NCI-H1930 (cell line): ENCODE results near the gene RAD51B.

Experiments
- DNase-seq, 2 experiments: peaks; one replicate each; lab custom pipeline; 2025; lab: John Stamatoyannopoulos, UW

Gene RAD51B

DNA sequence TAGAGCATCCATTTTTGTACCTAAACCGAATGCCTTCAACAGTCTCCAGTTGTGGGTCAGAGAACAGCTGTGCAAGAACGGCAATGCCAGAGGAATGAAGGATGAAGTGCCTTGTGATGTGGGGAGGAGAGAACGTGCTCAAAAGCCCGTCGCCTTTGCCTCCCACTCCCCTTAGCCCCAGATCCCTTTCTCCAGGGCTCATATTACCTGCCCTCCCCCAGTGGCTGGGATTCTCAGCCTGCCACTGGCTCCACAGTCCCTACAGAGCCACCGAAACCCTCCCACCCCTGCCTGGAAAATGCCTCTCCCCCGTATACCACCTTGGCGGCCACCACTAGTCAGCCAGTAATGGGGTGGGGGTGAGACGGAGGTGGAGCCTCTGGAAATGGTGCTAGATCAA, 814.8 kb downstream of the RAD51B start:
- DNase-seq: no peak

DNA sequence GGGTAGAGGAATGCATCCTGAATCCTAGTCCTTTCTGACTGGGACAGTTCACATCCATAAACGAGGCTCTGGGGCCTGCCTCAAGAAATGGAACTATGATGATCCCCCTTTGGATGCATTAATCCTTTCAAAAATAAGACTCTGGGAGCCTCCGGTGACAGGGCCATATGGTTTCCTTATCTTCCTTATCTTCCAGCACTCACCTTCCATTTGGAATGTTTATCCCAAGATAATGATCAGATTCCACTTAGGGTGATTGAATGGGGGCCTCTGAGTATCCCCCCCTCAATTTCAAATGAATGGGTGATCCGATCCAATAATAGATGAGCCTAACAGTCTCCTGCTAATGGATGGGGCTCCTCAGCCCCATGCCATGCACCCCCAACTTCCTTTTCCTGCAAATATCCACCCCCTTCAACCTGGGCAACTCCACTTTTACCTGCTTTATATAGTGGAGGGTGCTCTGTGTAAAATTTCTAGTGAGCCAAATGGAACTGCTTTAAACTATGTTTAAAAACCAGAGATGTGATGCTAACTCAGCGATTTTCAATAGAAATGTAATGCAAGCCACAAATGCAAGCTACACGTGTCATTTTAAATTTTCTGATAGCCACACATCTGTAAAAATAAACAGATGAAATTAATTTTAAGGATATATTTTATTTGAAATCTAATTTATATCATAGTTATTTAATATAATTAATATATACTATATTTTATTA, 815.5 kb downstream of the RAD51B start:
- DNase-seq: no peak

- DNase-seq: no peak
Observed at GRCh38 chr14:68636597-68636996, 817.0 kb downstream of the RAD51B start.

- DNase-seq: no peak
Observed at GRCh38 chr14:68637106-68638021, 817.8 kb downstream of the RAD51B start.

DNA sequence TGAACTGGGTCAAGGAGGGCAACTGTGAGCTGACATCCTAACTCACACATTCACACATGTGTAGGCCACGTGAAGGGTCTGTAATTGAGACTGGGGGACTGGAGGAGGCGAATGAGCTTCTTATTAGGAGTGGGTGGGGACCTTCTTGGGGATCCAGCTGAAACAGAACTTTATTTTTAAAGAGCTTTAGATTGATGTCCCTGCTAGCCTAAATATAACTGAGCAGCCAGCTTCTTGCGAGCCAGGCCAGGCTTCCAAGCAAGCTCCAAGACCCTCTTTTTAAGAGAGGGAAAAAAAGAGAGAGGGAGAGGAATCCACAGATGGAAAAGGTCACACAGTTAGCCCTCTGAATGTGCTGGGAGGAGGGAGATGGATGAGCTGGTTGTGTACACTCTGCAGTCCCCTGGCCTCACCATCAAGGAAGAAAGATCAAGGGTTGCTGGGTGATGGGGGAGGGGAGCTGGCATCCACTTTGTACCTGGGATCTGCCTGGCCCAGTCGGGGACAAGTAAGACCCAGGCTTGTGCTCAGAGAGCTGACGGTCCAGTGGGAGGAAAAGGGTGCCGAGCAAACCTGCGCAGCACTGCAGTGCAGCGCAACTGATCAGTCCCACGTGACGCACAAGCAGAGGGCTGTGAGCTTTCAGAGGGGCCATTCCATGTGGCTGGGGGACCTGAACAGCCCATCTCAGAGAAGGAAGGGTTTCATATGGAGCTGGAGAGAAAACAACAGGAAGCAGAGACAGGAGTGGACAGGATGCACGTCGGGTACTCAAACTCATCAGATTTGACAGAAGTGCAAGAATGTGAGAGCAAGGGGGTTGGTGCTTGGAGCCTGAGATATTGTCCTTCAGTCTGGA, 818.8 kb downstream of the RAD51B start:
- no peak for DNase-seq

GRCh38 chr14:68639000-68639757, 819.6 kb downstream of the RAD51B start:
- DNase-seq: no peak

- DNase-seq: no peak
Observed at GRCh38 chr14:68639758-68640574, 820.4 kb downstream of the RAD51B start.

GRCh38 chr14:68643673-68644072, 824.1 kb downstream of the RAD51B start:
- no peak for DNase-seq

DNA sequence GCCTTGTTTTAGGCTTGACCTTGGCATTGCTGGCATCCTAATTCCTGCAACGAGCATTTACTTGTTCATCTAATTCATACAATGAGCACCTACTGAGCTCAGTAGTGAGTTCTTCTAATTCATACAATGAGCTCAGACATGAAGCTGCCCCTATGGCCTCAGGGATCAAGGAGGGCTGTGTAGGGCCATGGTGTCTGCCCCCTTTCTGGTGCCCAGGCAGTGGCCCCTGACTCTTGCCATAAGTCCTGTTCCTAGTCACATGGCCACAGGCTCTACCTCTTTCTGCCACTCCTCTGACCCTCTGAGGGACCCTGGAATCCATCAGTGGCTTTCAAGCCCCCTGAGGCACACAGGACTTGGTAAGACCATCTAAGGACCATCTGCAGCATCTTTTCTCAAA, 824.5 kb downstream of the RAD51B start:
- no peak for DNase-seq

DNA sequence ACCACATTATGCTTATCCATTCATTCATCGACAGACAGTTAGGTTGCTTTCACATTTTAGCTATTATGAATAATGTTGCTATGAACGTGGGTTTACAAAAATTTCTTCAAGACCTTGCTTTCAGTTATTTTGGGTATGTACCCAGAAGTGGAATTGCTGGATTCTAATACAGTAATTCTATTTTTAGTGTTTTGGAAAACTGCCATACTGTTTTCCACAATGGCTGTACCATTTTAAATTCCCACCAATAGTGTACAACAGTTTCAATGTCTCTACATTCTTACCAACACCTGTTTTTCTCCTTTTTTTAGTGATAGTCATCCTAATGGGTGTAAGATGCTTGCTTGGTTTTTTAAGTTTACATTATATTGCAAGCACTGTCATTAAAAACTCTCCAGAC, 825.8 kb downstream of the RAD51B start:
- no peak for DNase-seq

GRCh38 chr14:68649476-68650189, 830.1 kb downstream of the RAD51B start:
- no peak for DNase-seq

GRCh38 chr14:68650404-68650994, 830.9 kb downstream of the RAD51B start:
- no peak for DNase-seq

- no peak for DNase-seq
Observed at GRCh38 chr14:68651075-68651474, 831.5 kb downstream of the RAD51B start.

DNA sequence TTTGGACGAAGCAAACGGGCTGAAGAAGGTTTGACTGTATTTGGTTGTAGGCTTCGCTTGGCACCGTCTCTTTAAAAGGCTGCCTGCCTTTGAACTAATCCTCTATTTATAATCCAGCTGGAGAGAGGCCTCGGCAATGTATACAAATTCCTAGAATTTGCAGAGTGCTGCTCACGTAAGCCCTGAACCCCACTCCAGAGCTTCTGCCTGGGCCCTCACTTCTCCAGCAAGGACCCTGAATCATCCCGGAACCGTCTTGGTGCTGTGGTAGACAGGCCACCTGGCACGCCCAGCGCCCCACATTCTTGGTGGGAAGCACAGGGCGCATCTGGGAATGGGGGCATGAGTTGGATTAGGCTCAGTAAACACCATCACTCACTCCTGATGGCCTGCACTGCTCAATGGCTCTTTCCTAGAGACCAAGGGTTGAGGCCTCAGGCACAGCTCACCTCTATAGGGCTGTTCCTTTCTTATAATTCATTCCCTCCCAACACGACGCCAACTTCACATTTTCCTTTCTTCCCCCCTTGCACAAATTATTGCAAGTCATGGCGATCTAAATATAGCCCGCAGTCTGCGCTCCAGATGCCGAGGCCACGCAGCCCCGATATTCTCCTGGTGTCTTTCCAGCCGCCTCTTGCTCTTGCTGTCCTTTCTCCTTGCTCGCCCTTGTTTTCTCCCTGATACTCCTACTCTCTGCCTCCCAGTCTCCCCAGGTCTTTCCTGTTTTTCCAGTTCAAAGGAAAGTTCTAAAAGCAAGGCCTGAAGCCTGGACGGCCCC, 832.3 kb downstream of the RAD51B start:
- DNase-seq: no peak

GRCh38 chr14:68652433-68652690, 832.8 kb downstream of the RAD51B start:
- DNase-seq: no peak

DNA sequence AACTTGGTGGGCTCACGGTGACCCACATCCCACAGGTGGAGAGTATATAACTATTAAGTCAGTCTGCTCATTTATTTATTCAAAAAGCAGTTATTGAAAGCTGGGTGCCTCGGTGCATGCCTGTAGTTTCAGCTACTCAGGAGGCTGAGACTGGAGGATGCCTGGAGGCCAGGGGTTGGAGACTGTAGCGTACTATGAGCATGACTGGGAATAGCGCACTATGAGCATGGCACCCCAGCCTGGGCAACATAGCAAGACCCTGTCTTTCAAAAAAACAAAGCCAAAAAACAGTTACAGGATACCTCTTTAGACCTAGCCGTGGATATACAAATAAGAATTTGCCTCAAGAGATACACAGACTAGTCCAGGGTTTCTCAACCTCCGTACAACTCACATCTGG, 833.5 kb downstream of the RAD51B start:
- no peak for DNase-seq

- no peak for DNase-seq
Observed at GRCh38 chr14:68653804-68654203, 834.2 kb downstream of the RAD51B start.

GRCh38 chr14:68654471-68654941, 834.9 kb downstream of the RAD51B start:
- no peak for DNase-seq
